Psoas muscle (tissue), 8 donors: ENCODE measurements around the gene MYL6B. TPM values are rescaled to one million over a fixed set of nuclear protein-coding genes. Genes with fewer than 3 reads are reported as not detected.
A peak's percentile ranks its signal among the peaks of the same experiment; 100 is the strongest.

Source experiments
- ATAC-seq, 4 donors: fragments of 200-7000 bp; cut with Tn5 transposase; one replicate each; pipeline ENCODE4 v1.9.1; 2020; ENCODE audit warnings: moderate library complexity in 3 of 4, mild to moderate bottlenecking in 2 of 4
- DNase-seq, 2 donors: peaks; one replicate each; pipeline ENCODE4 v3.0.0-alpha.2; 2020
- H3K27ac ChIP-seq: fragments of 200-600 bp; one replicate; pipeline ENCODE4 v1.8.0; 2022
- H3K27me3 ChIP-seq, 3 donors: fragments of 200-600 bp in 1 of 3; one replicate each; pipeline versions ENCODE4 v1.6.1 to v1.8.0; 2013 to 2022; ENCODE audit warnings: low read length in 2 of 3, mild to moderate bottlenecking in 2 of 3, moderate library complexity in 1 of 3; ENCODE audit not compliant: insufficient read depth in 3 of 3
- H3K36me3 ChIP-seq, 2 donors: fragments of 200-600 bp in 1 of 2; one replicate each; pipeline versions ENCODE4 v1.6.1 to v1.8.0; 2013 to 2022; ENCODE audit warnings: low read depth in 1 of 2, mild to moderate bottlenecking in 1 of 2, moderate library complexity in 1 of 2; ENCODE audit not compliant: insufficient read depth in 1 of 2
- H3K4me1 ChIP-seq: fragments of 200-600 bp; one replicate; pipeline ENCODE4 v1.8.0; 2022
- H3K4me3 ChIP-seq: fragments of 200-600 bp; one replicate; pipeline ENCODE4 v1.8.0; 2022; ENCODE audit warnings: mild to moderate bottlenecking
- H3K9me3 ChIP-seq: fragments of 200-600 bp; one replicate; pipeline ENCODE4 v1.8.0; 2022
- CTCF ChIP-seq: fragments of 200-600 bp; IDR thresholded peaks from one replicate; pipeline ENCODE4 v1.8.0; 2022; ENCODE audit warnings: antibody characterized with exemption
- WGBS, 3 donors: extraction: QIAGEN DNeasy Blood & Tissue Kit; methylation state at CpG; one replicate each; pipeline versions ENCODE4 v1.1.6 to v1.1.7; 2013; 5-methylcytosine and 5-hydroxymethylcytosine counted together
- intact Hi-C, 2 donors: fragments of 100-400 bp; cut with DNase I; formaldehyde crosslinking; loops; one replicate each; pipeline versions ENCODE4 v1.11.0 to v1.14.2; 2022
- polyA plus RNA-seq, 3 donors: library from polyadenylated mRNA; stranded (reverse); fragments of 200-250 nt; gene quantifications; one replicate each; pipeline ENCODE4 v1.2.3, GENCODE V29; 2013
- total RNA-seq, 4 donors: library from RNA; stranded (reverse); fragmentation: NEBNext Ultra II Directional in 2 of 4; extraction: Animal tissue kit (Norgen Biotek cat#: 25700) in 2 of 4; gene quantifications; one replicate each; pipeline versions ENCODE4 v1.2.1 to v1.2.4, GENCODE V29; 2021 to 2023
- donor health status: healthy with polysubstance abuse.
- donor health status: DM: no; HTN: no; CAD: no; lungs with moderate emphysema.
- donor health status: Bipolar disorder and iron deficiency.
- donor health status: healthy.
- donor health status: DM: yes; HTN: yes; CAD: no.
- donor health status: DM: no; HTN: no; CAD: no.
- donor health status: DM: no; HTN: no; CAD: no.
- donor health status: DM: yes; HTN: yes; CAD: no.

Gene MYL6B
- total and polyA plus RNA-seq, 7 donors: 113 to 2,222 (median 553) TPM

- intact Hi-C loops: loop anchor here (5.0 to 10.0 kb wide), 3 partner anchors 127 to 337 kb away; partner anchors contain the start of genes SPRYD4 (in 2 of the 2) and ANKRD52 (in 1 of the 2)
These were observed 22.4 kb upstream of the MYL6B start for GRCh38 chr12:56129942-56130495.

GRCh38 chr12:56130876-56131275, 21.5 kb upstream of the MYL6B start:
- Histone ChIP-seq H3K4me3 (no peak overlapping the region), H3K36me3 (peaks cover 0 to 56% of the 10 kb centered on the region in 2 donors), H3K4me1 (peaks cover 23% of the 10 kb centered on the region), H3K27ac (no peak overlapping the region), H3K9me3 (no peaks in the 10 kb centered on the region), H3K27me3 (no peaks in the 10 kb centered on the region)
- intact Hi-C loops: no loop called here
- ATAC-seq: no peak
- no peak for TF ChIP-seq CTCF
- no peak for DNase-seq
- WGBS, 3 donors: 87 to 89% (median 88%) methylated on average over 4 of the region's 4 CpGs

More at GRCh38 chr12:56129942-56130495, 22.4 kb upstream of the MYL6B start:
- Histone ChIP-seq H3K27ac (peak overlapping the region; percentile 95), H3K4me1 (peaks cover 23% of the 10 kb centered on the region), H3K36me3 (peaks cover 0 to 47% of the 10 kb centered on the region in 2 donors), H3K9me3 (no peaks in the 10 kb centered on the region), H3K4me3 (peak overlapping the region; percentile 86), H3K27me3 (no peaks in the 10 kb centered on the region)
- WGBS, 3 donors: 23 to 35% (median 23%) methylated on average over 22 of the region's 22 CpGs
- DNase-seq (peak; percentile 28 to 67), ATAC-seq (no peak)
- TF ChIP-seq CTCF: no peak

- peaks cover 15 to 96% of the 10 kb centered on the region in 2 donors for H3K36me3 ChIP-seq
- H3K4me1 ChIP-seq: peaks cover 5% of the 10 kb centered on the region
- WGBS, 3 donors: 97 to 98% (median 97%) methylated on average over 6 of the region's 6 CpGs
- H3K27ac ChIP-seq: no peak overlapping the region
- TF ChIP-seq CTCF: no peak
- H3K4me3 ChIP-seq: no peak overlapping the region
- DNase-seq (no peak), ATAC-seq (no peak)
- intact Hi-C loops: no loop called here
- no peaks in the 10 kb centered on the region for H3K27me3 ChIP-seq
- no peaks in the 10 kb centered on the region for H3K9me3 ChIP-seq
These were observed 17.5 kb upstream of the MYL6B start for GRCh38 chr12:56134897-56135296.

- ATAC-seq (no peak), DNase-seq (no peak)
- H3K4me3 ChIP-seq: no peak overlapping the region
- H3K27me3 ChIP-seq: no peaks in the 10 kb centered on the region
- intact Hi-C loops: no loop called here
- H3K36me3 ChIP-seq: peaks cover 15 to 100% of the 10 kb centered on the region in 2 donors
- TF ChIP-seq CTCF: no peak
- WGBS, 3 donors: 93 to 95% (median 94%) methylated on average over 14 of the region's 14 CpGs
- no peak overlapping the region for H3K27ac ChIP-seq
- no peaks in the 10 kb centered on the region for H3K9me3 ChIP-seq
- no peaks in the 10 kb centered on the region for H3K4me1 ChIP-seq
These were observed 14.4 kb upstream of the MYL6B start for GRCh38 chr12:56137853-56138571.
